Measurements from ENCODE around the gene ZNF385B.

DNA sequence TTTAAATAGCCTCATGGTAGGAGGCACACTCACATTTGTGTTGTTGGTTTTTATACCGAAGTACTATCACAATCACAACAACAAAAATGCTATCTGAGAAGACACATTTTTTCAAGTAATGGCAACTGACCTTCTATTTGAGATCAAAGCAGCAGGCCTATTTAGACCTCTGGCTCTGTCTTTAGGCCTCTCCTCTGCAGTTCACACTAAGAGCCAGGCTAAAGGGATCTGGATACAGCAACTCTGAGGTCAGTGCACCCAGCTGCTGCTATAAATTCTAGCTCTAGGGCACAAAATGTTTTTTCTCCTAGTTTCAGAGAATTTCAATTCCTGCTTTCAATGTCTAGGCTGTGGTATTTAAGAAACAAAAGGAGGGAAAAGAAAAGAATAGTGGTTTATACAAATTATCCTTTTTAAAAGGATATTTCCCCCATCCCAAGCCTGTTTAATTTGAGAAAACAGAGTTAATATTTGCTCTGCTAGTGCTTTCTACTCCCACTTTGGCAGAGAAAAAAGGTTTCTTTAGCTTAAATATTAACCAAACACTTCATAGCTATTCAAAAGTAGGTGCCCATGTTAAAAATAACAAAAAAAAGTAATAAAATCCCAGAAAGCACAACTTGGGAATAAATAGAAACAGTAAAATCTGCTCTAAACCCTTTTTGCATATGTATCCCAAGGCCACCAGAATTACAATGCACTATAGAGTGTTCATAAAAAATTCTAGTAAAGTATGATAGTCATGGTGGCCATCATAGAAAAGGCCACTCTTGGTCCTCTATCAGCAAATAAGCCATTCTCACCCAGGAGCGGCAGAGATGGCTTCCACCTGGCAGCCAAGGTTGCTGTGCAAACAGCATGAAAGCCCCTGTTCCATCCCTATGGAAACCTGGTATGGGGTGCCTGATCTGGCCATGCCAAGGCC, 303.1 kb downstream of the ZNF385B start:
- TF ChIP-seq, protein P1, sequence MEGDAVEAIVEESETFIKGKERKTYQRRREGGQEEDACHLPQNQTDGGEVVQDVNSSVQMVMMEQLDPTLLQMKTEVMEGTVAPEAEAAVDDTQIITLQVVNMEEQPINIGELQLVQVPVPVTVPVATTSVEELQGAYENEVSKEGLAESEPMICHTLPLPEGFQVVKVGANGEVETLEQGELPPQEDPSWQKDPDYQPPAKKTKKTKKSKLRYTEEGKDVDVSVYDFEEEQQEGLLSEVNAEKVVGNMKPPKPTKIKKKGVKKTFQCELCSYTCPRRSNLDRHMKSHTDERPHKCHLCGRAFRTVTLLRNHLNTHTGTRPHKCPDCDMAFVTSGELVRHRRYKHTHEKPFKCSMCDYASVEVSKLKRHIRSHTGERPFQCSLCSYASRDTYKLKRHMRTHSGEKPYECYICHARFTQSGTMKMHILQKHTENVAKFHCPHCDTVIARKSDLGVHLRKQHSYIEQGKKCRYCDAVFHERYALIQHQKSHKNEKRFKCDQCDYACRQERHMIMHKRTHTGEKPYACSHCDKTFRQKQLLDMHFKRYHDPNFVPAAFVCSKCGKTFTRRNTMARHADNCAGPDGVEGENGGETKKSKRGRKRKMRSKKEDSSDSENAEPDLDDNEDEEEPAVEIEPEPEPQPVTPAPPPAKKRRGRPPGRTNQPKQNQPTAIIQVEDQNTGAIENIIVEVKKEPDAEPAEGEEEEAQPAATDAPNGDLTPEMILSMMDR (IDR thresholded peaks at IDR 0.05), result no peak
- TF ChIP-seq EZH2 (IDR thresholded peaks at IDR 0.05; ENCODE audit: borderline replicate concordance, insufficient read depth, low read depth, low read length, poor library complexity, severe bottlenecking), result no peak

Data from B cell (primary cell).